Panc1 (cell line): Measurements from ENCODE around the gene GPR33. TPM values are rescaled to one million over a fixed set of nuclear protein-coding genes. Genes with fewer than 3 reads are reported as not detected.

Experiments
- ATAC-seq: fragments of 200-7000 bp; cut with Tn5 transposase; 2 replicates; pipeline ENCODE4 v1.9.1; 2020; ENCODE audit warnings: mild to moderate bottlenecking, moderate library complexity
- BruUV-seq: library from RNA; stranded (reverse); fragments of 400-500 nt; replicated peaks from 2 replicates; lab custom pipeline; 2021; lab: Mats Ljungman, UMichigan
- CTCF ChIA-PET: fragments of 300-600 bp; sonication (Branson Sonifier 250); formaldehyde crosslinking; loops from one replicate; lab custom pipeline; 2022; ENCODE audit warnings: antibody characterized with exemption; lab: Charles Lee
- POLR2A ChIA-PET: fragments of 300-600 bp; sonication (Branson Sonifier 250); formaldehyde crosslinking; loops from one replicate; lab custom pipeline; 2022; ENCODE audit warnings: antibody characterized with exemption; lab: Charles Lee
- DNase-seq: peaks from one replicate; pipeline ENCODE4 v3.0.0-alpha.2; 2010; ENCODE audit warnings: low read depth, low spot score
- H3K27ac ChIP-seq: 2 replicates; pipeline ENCODE4 v1.5.1; 2011; ENCODE audit warnings: mild to moderate bottlenecking, low read length, inconsistent platforms
- H3K27me3 ChIP-seq: fragments of 200-500 bp; sonication (Bioruptor generic); 2 replicates; pipeline ENCODE4 v1.6.0; 2014; ENCODE audit warnings: low read length, inconsistent platforms; ENCODE audit not compliant: control insufficient read depth, insufficient read depth
- H3K36me3 ChIP-seq: fragments of 200-500 bp; sonication (Bioruptor generic); 2 replicates; pipeline ENCODE4 v1.5.1; 2014; ENCODE audit warnings: inconsistent platforms, mild to moderate bottlenecking, low read length, moderate library complexity; ENCODE audit not compliant: control insufficient read depth, insufficient read depth
- H3K4me1 ChIP-seq: 2 replicates; pipeline ENCODE4 v1.5.1; 2011; ENCODE audit warnings: inconsistent platforms, mild to moderate bottlenecking, low read length, moderate library complexity; ENCODE audit not compliant: control insufficient read depth, insufficient read depth
- H3K4me3 ChIP-seq, 2 experiments: 2 replicates each; pipeline ENCODE4 v1.5.1; 2011 to 2012; ENCODE audit warnings: low read depth in 2 of 2, low read length in 2 of 2, mild to moderate bottlenecking in 2 of 2, inconsistent platforms in 1 of 2, moderate library complexity in 1 of 2
- H3K9me3 ChIP-seq: fragments of 200-500 bp; sonication (Bioruptor generic); 2 replicates; pipeline ENCODE4 v1.5.1; 2014; ENCODE audit warnings: low read depth, mild to moderate bottlenecking, inconsistent platforms, low read length, moderate library complexity; ENCODE audit not compliant: control insufficient read depth, insufficient read depth
- POLR2AphosphoS5 ChIP-seq: IDR thresholded peaks from 2 replicates; pipeline ENCODE4 v1.6.1; 2012; ENCODE audit warnings: mild to moderate bottlenecking, low read depth, low read length, moderate library complexity
- SIN3A ChIP-seq: IDR thresholded peaks from 2 replicates; pipeline ENCODE4 v1.6.1; 2012; ENCODE audit warnings: low read depth, mild to moderate bottlenecking, low read length, moderate library complexity, borderline replicate concordance; ENCODE audit not compliant: insufficient read depth
- TCF7L2 ChIP-seq: IDR thresholded peaks from 2 replicates; pipeline ENCODE4 v1.6.1; 2011; ENCODE audit warnings: mild to moderate bottlenecking, low read depth, low read length, inconsistent platforms
- in situ Hi-C: cut with HindIII; loops from 2 replicates; pipeline ENCODE4 v1.10.0; 2016; ENCODE audit warnings: low sequenced_read_pairs, low pct_unique_long_range_greater_than_20kb
- intact Hi-C: fragments of 100-400 bp; cut with micrococcal nuclease; formaldehyde crosslinking; loops from one replicate; pipeline ENCODE4 v1.10.0; 2022; ENCODE audit not compliant: unreplicated experiment
- total RNA-seq: library from RNA; stranded (reverse); gene quantifications from one replicate; pipeline ENCODE4 v1.2.1, GENCODE V29; 2021; ENCODE audit not compliant: unreplicated experiment
- TF ChIP-seq, protein P1 (sequence below): fragments of 450-650 bp; IDR thresholded peaks from 2 replicates; pipeline ENCODE4 v1.5.1; 2017; ENCODE audit warnings: mild to moderate bottlenecking
- TF ChIP-seq, protein P2 (sequence below), 2 experiments: IDR thresholded peaks; 2 replicates each; pipeline ENCODE4 v1.6.1; 2011 to 2012; ENCODE audit warnings: low read depth in 2 of 2, control low read depth in 1 of 2, low read length in 1 of 2, mild to moderate bottlenecking in 1 of 2, moderate library complexity in 1 of 2; ENCODE audit not compliant: insufficient read depth in 1 of 2

GPR33 gene
- total RNA-seq, 1 experiment from 2014 or later = not detected

DNA sequence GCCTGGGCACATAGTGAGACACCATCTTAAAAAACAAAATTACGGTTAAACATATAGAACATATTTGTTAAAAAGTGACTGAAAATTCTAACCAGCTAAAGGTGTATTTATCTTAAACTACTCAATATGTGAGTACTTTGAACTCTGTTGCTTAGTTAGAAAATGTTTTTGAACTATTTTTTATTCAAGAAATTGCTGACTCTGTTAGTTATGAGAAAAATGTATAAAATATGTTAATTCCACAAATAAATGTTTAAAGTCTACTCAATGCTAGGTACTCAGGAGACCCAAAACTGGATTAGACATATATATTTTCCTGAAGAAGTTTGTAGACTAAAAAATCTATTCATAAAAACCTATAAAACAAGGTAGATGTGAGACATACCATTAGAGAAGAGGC is 23.0 kb upstream of the GPR33 start:
- POLR2A ChIA-PET = no interaction called here
- ATAC-seq = no peak

DNA sequence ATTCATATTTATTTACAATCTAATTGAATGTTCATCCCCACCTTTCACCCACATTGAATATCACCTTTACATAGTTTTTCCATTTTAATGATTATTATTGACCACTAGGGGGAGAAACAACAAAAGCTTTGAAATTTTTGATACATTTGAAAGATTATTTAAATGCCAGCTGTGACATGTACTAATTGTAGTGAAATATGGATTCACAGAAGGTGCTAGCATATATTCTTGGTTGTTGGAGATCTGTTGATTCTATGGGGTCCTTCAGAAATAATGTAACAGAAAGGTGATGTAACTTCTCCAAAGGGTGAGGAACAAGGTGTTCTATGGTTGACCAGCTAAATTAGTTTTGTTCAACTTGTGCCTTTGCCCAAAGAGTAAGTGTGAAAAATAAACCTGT is 22.4 kb upstream of the GPR33 start:
- in situ Hi-C loops (no loop called here), intact Hi-C loops (loop anchor here (5.0 kb wide), 1 partner anchor 747 kb away; no protein-coding TSS in a partner anchor)
- no peak overlapping the region for H3K4me3 ChIP-seq
- ATAC-seq (no peak), DNase-seq (peak; percentile 2)
- no TSS peak for BruUV-seq
- no peaks in the 10 kb centered on the region for H3K27me3 ChIP-seq
- POLR2A ChIA-PET = interaction anchor here (0.6 kb wide), 1 partner anchor 26 kb away, joined by 4 read pairs; no protein-coding TSS in a partner anchor
- no peaks in the 10 kb centered on the region for H3K36me3 ChIP-seq
- no peak overlapping the region for H3K27ac ChIP-seq
- CTCF ChIA-PET = interaction anchor here (1.3 kb wide), 1 partner anchor 744 kb away, joined by 7 read pairs; no protein-coding TSS in a partner anchor
- TF ChIP-seq, protein P1, sequence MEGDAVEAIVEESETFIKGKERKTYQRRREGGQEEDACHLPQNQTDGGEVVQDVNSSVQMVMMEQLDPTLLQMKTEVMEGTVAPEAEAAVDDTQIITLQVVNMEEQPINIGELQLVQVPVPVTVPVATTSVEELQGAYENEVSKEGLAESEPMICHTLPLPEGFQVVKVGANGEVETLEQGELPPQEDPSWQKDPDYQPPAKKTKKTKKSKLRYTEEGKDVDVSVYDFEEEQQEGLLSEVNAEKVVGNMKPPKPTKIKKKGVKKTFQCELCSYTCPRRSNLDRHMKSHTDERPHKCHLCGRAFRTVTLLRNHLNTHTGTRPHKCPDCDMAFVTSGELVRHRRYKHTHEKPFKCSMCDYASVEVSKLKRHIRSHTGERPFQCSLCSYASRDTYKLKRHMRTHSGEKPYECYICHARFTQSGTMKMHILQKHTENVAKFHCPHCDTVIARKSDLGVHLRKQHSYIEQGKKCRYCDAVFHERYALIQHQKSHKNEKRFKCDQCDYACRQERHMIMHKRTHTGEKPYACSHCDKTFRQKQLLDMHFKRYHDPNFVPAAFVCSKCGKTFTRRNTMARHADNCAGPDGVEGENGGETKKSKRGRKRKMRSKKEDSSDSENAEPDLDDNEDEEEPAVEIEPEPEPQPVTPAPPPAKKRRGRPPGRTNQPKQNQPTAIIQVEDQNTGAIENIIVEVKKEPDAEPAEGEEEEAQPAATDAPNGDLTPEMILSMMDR = peak; percentile 46; the same call in 1 of the 2 replicates
- TF ChIP-seq, protein P2, sequence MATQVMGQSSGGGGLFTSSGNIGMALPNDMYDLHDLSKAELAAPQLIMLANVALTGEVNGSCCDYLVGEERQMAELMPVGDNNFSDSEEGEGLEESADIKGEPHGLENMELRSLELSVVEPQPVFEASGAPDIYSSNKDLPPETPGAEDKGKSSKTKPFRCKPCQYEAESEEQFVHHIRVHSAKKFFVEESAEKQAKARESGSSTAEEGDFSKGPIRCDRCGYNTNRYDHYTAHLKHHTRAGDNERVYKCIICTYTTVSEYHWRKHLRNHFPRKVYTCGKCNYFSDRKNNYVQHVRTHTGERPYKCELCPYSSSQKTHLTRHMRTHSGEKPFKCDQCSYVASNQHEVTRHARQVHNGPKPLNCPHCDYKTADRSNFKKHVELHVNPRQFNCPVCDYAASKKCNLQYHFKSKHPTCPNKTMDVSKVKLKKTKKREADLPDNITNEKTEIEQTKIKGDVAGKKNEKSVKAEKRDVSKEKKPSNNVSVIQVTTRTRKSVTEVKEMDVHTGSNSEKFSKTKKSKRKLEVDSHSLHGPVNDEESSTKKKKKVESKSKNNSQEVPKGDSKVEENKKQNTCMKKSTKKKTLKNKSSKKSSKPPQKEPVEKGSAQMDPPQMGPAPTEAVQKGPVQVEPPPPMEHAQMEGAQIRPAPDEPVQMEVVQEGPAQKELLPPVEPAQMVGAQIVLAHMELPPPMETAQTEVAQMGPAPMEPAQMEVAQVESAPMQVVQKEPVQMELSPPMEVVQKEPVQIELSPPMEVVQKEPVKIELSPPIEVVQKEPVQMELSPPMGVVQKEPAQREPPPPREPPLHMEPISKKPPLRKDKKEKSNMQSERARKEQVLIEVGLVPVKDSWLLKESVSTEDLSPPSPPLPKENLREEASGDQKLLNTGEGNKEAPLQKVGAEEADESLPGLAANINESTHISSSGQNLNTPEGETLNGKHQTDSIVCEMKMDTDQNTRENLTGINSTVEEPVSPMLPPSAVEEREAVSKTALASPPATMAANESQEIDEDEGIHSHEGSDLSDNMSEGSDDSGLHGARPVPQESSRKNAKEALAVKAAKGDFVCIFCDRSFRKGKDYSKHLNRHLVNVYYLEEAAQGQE (IDR thresholded peaks at IDR 0.05; ENCODE audit: insufficient read depth in 1 of 2, low read depth in 2 of 2, low read length in 1 of 2) = no peak
- no peak for TF ChIP-seq TCF7L2
- H3K9me3 ChIP-seq = no peaks in the 10 kb centered on the region
- H3K4me1 ChIP-seq = no peaks in the 10 kb centered on the region; the same call in 1 of the 2 replicates

More for the DNA sequence above, 23.0 kb upstream of the GPR33 start:
- Histone ChIP-seq H3K9me3 (no peaks in the 10 kb centered on the region), H3K4me1 (no peaks in the 10 kb centered on the region; the same call in 1 of the 2 replicates), H3K36me3 (no peaks in the 10 kb centered on the region), H3K4me3 (no peak overlapping the region), H3K27ac (no peak overlapping the region), H3K27me3 (no peaks in the 10 kb centered on the region)
- TF ChIP-seq, protein P1 = no peak
- no peak for TF ChIP-seq POLR2AphosphoS5
- TF ChIP-seq, protein P2 (IDR thresholded peaks at IDR 0.05; ENCODE audit: insufficient read depth in 1 of 2, low read depth in 2 of 2, low read length in 1 of 2) = no peak
- no peak for TF ChIP-seq TCF7L2
- no peak for TF ChIP-seq SIN3A
- CTCF ChIA-PET = interaction anchor here (1.3 kb wide), 1 partner anchor 744 kb away, joined by 7 read pairs; no protein-coding TSS in a partner anchor
- in situ Hi-C loops (no loop called here), intact Hi-C loops (loop anchor here (5.0 kb wide), 1 partner anchor 746 kb away; no protein-coding TSS in a partner anchor)
- BruUV-seq = no TSS peak
- DNase-seq = no peak
